ENCODE measurements around the gene CEP135.
"Not testable (repeated sequence)": the region's sequence is repeated elsewhere in the genome, so short reads cannot be mapped to it uniquely, and the experiment has no call there.

Gene CEP135

GRCh38 chr4:55938481-55938880 is 10.3 kb upstream of the CEP135 start:
- in situ Hi-C loops (cut with MboI; ENCODE audit: low sequenced_read_pairs): no loop called here

- in situ Hi-C loops (cut with MboI; ENCODE audit: low sequenced_read_pairs): no loop called here
Measured at GRCh38 chr4:55939421-55939820, 9.3 kb upstream of the CEP135 start.

GRCh38 chr4:55941881-55942396 is 6.8 kb upstream of the CEP135 start:
- in situ Hi-C loops (cut with MboI; ENCODE audit: low sequenced_read_pairs): no loop called here

- in situ Hi-C loops (cut with MboI; ENCODE audit: low sequenced_read_pairs): no loop called here
Measured at GRCh38 chr4:55947254-55947882, 1.4 kb upstream of the CEP135 start.

GRCh38 chr4:55947912-55948725 is 626 bp upstream of the CEP135 start:
- in situ Hi-C loops (cut with MboI; ENCODE audit: low sequenced_read_pairs): no loop called here

- in situ Hi-C loops (cut with MboI; ENCODE audit: low sequenced_read_pairs): no loop called here
Measured at GRCh38 chr4:55949482-55949802, 697 bp downstream of the CEP135 start.

GRCh38 chr4:55951191-55951922 is 2.6 kb downstream of the CEP135 start:
- in situ Hi-C loops (cut with MboI; ENCODE audit: low sequenced_read_pairs): no loop called here

- in situ Hi-C loops (cut with MboI; ENCODE audit: low sequenced_read_pairs): no loop called here
Measured at GRCh38 chr4:55955710-55956109, 7.0 kb downstream of the CEP135 start.

GRCh38 chr4:55959655-55960054 is 10.9 kb downstream of the CEP135 start:
- in situ Hi-C loops (cut with MboI; ENCODE audit: low sequenced_read_pairs): no loop called here

- in situ Hi-C loops (cut with MboI; ENCODE audit: low sequenced_read_pairs): no loop called here
Measured at GRCh38 chr4:55964046-55964445, 15.3 kb downstream of the CEP135 start.

- in situ Hi-C loops (cut with MboI; ENCODE audit: low sequenced_read_pairs): no loop called here
Measured at GRCh38 chr4:55965585-55965984, 16.8 kb downstream of the CEP135 start.

GRCh38 chr4:55966324-55966723 is 17.6 kb downstream of the CEP135 start:
- in situ Hi-C loops (cut with MboI; ENCODE audit: low sequenced_read_pairs): not testable (repeated sequence)

GRCh38 chr4:55967376-55967775 is 18.6 kb downstream of the CEP135 start:
- in situ Hi-C loops (cut with MboI; ENCODE audit: low sequenced_read_pairs): no loop called here

GRCh38 chr4:55973650-55974049 is 24.9 kb downstream of the CEP135 start:
- in situ Hi-C loops (cut with MboI; ENCODE audit: low sequenced_read_pairs): no loop called here

GRCh38 chr4:55977811-55978210 is 29.1 kb downstream of the CEP135 start:
- in situ Hi-C loops (cut with MboI; ENCODE audit: low sequenced_read_pairs): no loop called here

- in situ Hi-C loops (cut with MboI; ENCODE audit: low sequenced_read_pairs): no loop called here
Measured at GRCh38 chr4:55979562-55979961, 30.8 kb downstream of the CEP135 start.

- in situ Hi-C loops (cut with MboI; ENCODE audit: low sequenced_read_pairs): no loop called here
Measured at GRCh38 chr4:55980725-55981124, 32.0 kb downstream of the CEP135 start.

- in situ Hi-C loops (cut with MboI; ENCODE audit: low sequenced_read_pairs): no loop called here
Measured at GRCh38 chr4:55982976-55983375, 34.2 kb downstream of the CEP135 start.

- in situ Hi-C loops (cut with MboI; ENCODE audit: low sequenced_read_pairs): no loop called here
Measured at GRCh38 chr4:55989766-55990165, 41.0 kb downstream of the CEP135 start.

GRCh38 chr4:55993994-55994663 is 45.4 kb downstream of the CEP135 start:
- in situ Hi-C loops (cut with MboI; ENCODE audit: low sequenced_read_pairs): no loop called here

GRCh38 chr4:55996646-55997045 is 47.9 kb downstream of the CEP135 start:
- in situ Hi-C loops (cut with MboI; ENCODE audit: low sequenced_read_pairs): no loop called here

All from HL-60/S4 treated with retinoic acid at 250 ng/mL for 4 days and 3 days (cell line).